Subcutaneous abdominal adipose tissue (tissue), 5 donors: Measurements from ENCODE around the gene NFASC.
A peak's percentile ranks its signal among the peaks of the same experiment; 100 is the strongest.

Experiments used
- H3K27ac ChIP-seq: one replicate; pipeline ENCODE4 v1.7.0; 2013; ENCODE audit warnings: low read depth, mild to moderate bottlenecking, inconsistent platforms, low read length, moderate library complexity
- H3K27me3 ChIP-seq, 5 donors: one replicate each; pipeline ENCODE4 v1.7.0; 2013; ENCODE audit warnings: low read length in 5 of 5, inconsistent platforms in 1 of 5; ENCODE audit not compliant: control insufficient read depth in 5 of 5, insufficient read depth in 4 of 5
- H3K36me3 ChIP-seq, 5 donors: one replicate each; pipeline ENCODE4 v1.7.0; 2013; ENCODE audit warnings: low read length in 5 of 5; ENCODE audit not compliant: control insufficient read depth in 5 of 5, insufficient read depth in 5 of 5
- H3K4me1 ChIP-seq, 5 donors: one replicate each; pipeline ENCODE4 v1.7.0; 2013; ENCODE audit warnings: low read length in 5 of 5, mild to moderate bottlenecking in 3 of 5, moderate library complexity in 1 of 5; ENCODE audit not compliant: control insufficient read depth in 5 of 5, insufficient read depth in 5 of 5
- H3K4me3 ChIP-seq, 5 donors: one replicate each; pipeline ENCODE4 v1.7.0; 2013; ENCODE audit warnings: low read length in 5 of 5, low read depth in 1 of 5
- H3K9ac ChIP-seq, 5 donors: one replicate each; pipeline ENCODE4 v1.7.0; 2013; ENCODE audit warnings: low read length in 5 of 5, mild to moderate bottlenecking in 4 of 5, moderate library complexity in 3 of 5
- H3K9me3 ChIP-seq, 5 donors: one replicate each; pipeline ENCODE4 v1.7.0; 2013; ENCODE audit warnings: low read length in 5 of 5; ENCODE audit not compliant: control insufficient read depth in 5 of 5
- donor health status: healthy.
- donor health status: healthy.
- donor health status: healthy.
- donor health status: healthy.
- donor health status: healthy.

Gene NFASC

GRCh38 chr1:204882479-204882878, 11.8 kb downstream of the NFASC start:
- H3K4me3 ChIP-seq: no peak overlapping the region
- no peaks in the 10 kb centered on the region for H3K36me3 ChIP-seq
- no peak overlapping the region for H3K27ac ChIP-seq
- no peak overlapping the region for H3K9ac ChIP-seq
- no peaks in the 10 kb centered on the region for H3K9me3 ChIP-seq
- H3K4me1 ChIP-seq: peaks cover 0 to 23% (median 20%) of the 10 kb centered on the region in 5 donors
- no peaks in the 10 kb centered on the region for H3K27me3 ChIP-seq

- no peak overlapping the region for H3K4me3 ChIP-seq
- no peaks in the 10 kb centered on the region for H3K9me3 ChIP-seq
- peaks cover 0 to 30% (median 26%) of the 10 kb centered on the region in 5 donors for H3K4me1 ChIP-seq
- no peak overlapping the region for H3K27ac ChIP-seq
- no peaks in the 10 kb centered on the region for H3K27me3 ChIP-seq
- no peaks in the 10 kb centered on the region for H3K36me3 ChIP-seq
- H3K9ac ChIP-seq: no peak overlapping the region
Measured at GRCh38 chr1:204883405-204883804, 12.7 kb downstream of the NFASC start.

GRCh38 chr1:204885288-204885711, 14.6 kb downstream of the NFASC start:
- Histone ChIP-seq H3K4me3 (peak overlapping the region in 1 of 5 donors; percentile 39), H3K4me1 (peaks cover 0 to 26% (median 23%) of the 10 kb centered on the region in 5 donors), H3K27me3 (no peaks in the 10 kb centered on the region), H3K9ac (no peak overlapping the region), H3K27ac (peak overlapping the region; percentile 6), H3K36me3 (no peaks in the 10 kb centered on the region), H3K9me3 (no peaks in the 10 kb centered on the region)

GRCh38 chr1:204885790-204886189, 15.1 kb downstream of the NFASC start:
- H3K4me1 ChIP-seq: peaks cover 0 to 26% (median 23%) of the 10 kb centered on the region in 5 donors
- no peaks in the 10 kb centered on the region for H3K27me3 ChIP-seq
- peak overlapping the region in 3 of 5 donors; percentile 11 to 39 (median 14) for H3K4me3 ChIP-seq
- H3K9me3 ChIP-seq: no peaks in the 10 kb centered on the region
- peak overlapping the region; percentile 6 for H3K27ac ChIP-seq
- no peaks in the 10 kb centered on the region for H3K36me3 ChIP-seq
- no peak overlapping the region for H3K9ac ChIP-seq

GRCh38 chr1:204887846-204888245, 17.2 kb downstream of the NFASC start:
- no peak overlapping the region for H3K9ac ChIP-seq
- H3K9me3 ChIP-seq: no peaks in the 10 kb centered on the region
- H3K4me3 ChIP-seq: no peak overlapping the region
- H3K27ac ChIP-seq: no peak overlapping the region
- peaks cover 0 to 26% (median 23%) of the 10 kb centered on the region in 5 donors for H3K4me1 ChIP-seq
- H3K36me3 ChIP-seq: no peaks in the 10 kb centered on the region
- no peaks in the 10 kb centered on the region for H3K27me3 ChIP-seq

GRCh38 chr1:204888294-204888693, 17.6 kb downstream of the NFASC start:
- Histone ChIP-seq H3K27ac (no peak overlapping the region), H3K27me3 (no peaks in the 10 kb centered on the region), H3K4me3 (no peak overlapping the region), H3K9ac (no peak overlapping the region), H3K9me3 (no peaks in the 10 kb centered on the region), H3K4me1 (peaks cover 0 to 26% (median 23%) of the 10 kb centered on the region in 5 donors), H3K36me3 (no peaks in the 10 kb centered on the region)

GRCh38 chr1:204889681-204890383, 19.2 kb downstream of the NFASC start:
- Histone ChIP-seq H3K36me3 (no peaks in the 10 kb centered on the region), H3K4me1 (peaks cover 0 to 26% (median 23%) of the 10 kb centered on the region in 5 donors), H3K9me3 (no peaks in the 10 kb centered on the region), H3K4me3 (no peak overlapping the region), H3K27ac (no peak overlapping the region), H3K9ac (no peak overlapping the region), H3K27me3 (no peaks in the 10 kb centered on the region)

GRCh38 chr1:204891860-204892259, 21.2 kb downstream of the NFASC start:
- no peak overlapping the region for H3K9ac ChIP-seq
- H3K27ac ChIP-seq: no peak overlapping the region

GRCh38 chr1:204894031-204894430, 23.4 kb downstream of the NFASC start:
- Histone ChIP-seq H3K27me3 (peaks cover 0 to 4% (median 2%) of the 10 kb centered on the region in 5 donors), H3K27ac (no peak overlapping the region), H3K9ac (no peak overlapping the region), H3K9me3 (no peaks in the 10 kb centered on the region), H3K36me3 (no peaks in the 10 kb centered on the region), H3K4me1 (peaks cover 0 to 4% (median 0%) of the 10 kb centered on the region in 5 donors), H3K4me3 (no peak overlapping the region)

More at GRCh38 chr1:204891860-204892259, 21.2 kb downstream of the NFASC start:
- no peaks in the 10 kb centered on the region for H3K9me3 ChIP-seq
- H3K4me1 ChIP-seq: peaks cover 0 to 15% (median 11%) of the 10 kb centered on the region in 5 donors
- no peaks in the 10 kb centered on the region for H3K36me3 ChIP-seq
- peaks cover 0 to under 1% (median 0%) of the 10 kb centered on the region in 5 donors for H3K27me3 ChIP-seq
- no peak overlapping the region for H3K4me3 ChIP-seq

GRCh38 chr1:204894606-204895005, 23.9 kb downstream of the NFASC start:
- H3K36me3 ChIP-seq: no peaks in the 10 kb centered on the region
- no peak overlapping the region for H3K4me3 ChIP-seq
- peaks cover 0 to 8% (median 2%) of the 10 kb centered on the region in 5 donors for H3K27me3 ChIP-seq
- no peaks in the 10 kb centered on the region for H3K9me3 ChIP-seq
- H3K4me1 ChIP-seq: peaks cover 0 to 4% (median 0%) of the 10 kb centered on the region in 5 donors
- H3K27ac ChIP-seq: no peak overlapping the region
- H3K9ac ChIP-seq: no peak overlapping the region
